ENCODE data around the gene CSH1.
"Not testable (repeated sequence)": the region's sequence is repeated elsewhere in the genome, so short reads cannot be mapped to it uniquely, and the experiment has no call there.

CSH1 gene

DNA sequence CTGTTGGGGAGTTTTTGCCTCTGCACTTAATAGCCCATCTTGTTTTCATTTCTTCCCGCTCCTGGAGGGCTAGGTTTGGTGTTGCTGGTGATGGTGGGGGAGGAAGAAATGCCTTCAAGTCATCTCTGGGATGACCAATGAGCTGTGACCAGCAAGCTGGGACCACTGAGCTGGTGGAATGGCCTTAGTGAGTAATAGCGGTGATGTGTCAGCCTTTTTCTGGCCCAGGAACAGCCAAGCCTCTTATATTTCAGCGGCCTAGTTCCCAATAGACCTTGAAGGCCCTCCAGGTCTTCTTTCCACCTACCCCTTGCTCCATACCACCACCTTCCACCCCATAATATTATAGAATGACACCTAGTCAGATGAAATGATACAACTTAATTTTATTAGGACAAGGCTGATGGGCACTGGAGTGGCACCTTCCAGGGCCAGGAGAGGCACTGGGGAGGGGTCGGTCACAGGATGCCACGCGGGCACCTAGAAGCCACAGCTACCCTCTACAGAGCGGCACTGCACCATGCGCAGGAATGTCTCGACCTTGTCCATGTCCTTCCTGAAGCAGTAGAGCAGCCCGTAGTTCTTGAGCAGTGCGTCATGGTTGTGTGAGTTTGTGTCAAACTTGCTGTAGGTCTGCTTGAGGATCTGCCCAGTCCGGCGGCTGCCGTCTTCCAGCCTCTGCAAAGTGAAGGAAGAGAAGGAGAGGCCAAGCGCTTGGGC lies 24.6 kb downstream of the CSH1 start:
- DNase-seq (ENCODE audit: extremely low read depth in 1 of 2, low read depth in 1 of 2): not testable (repeated sequence)

DNA sequence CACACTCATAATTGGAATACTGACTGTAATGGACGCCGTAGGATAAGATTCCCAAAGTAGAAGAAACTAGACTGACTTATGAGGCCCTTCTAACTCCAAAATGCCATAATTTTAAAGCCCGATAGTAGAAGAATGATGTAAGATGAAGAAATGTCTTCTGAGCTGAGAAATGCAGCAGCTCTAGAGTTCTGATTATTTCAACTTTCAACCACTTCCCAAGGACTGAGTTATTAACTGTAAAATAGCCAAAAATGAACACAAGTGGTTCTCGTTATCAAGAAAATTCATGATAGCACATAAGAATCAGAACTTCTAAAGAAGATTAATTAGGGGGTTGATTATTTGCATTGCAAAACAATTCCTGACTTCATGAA lies 26.1 kb downstream of the CSH1 start:
- not testable (repeated sequence) for DNase-seq (ENCODE audit: extremely low read depth in 1 of 2, low read depth in 1 of 2)

DNA sequence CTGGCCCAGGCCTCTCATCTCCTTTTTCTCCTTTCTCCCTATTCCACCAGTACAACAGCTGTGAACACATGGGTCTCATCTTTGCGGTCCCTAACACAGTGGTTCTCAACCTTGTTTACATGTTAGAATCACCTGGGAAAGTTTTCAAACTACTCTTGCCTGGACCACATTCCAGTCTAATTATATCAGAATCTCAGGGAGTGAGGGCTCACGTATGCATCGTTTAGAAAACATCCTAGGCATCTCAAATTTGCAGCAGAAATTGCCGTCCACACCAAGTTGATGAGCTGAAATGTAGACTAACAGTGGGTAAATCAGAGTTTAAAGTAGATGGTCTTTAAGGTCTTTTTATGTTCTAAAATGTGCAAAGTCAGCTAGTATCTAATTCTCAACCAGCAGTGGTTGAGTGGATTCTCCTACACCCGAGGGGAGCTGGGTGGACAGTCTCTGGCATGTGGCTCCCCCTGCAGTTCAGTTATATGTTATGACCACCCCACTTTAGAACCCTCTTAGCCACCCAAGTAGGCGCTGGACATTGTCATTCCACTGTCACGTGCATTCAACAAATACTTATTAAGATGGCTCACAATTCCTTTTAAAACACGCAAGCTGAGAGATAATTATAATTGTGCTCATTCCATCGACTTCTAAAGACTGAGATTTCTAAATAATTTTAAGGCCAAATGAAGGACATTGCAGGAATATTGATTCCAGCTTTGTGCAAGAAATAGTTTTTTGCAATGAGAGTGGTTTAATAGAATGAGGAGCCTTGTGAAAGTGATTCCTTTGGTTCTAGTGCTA lies 26.7 kb downstream of the CSH1 start:
- DNase-seq (ENCODE audit: extremely low read depth in 1 of 2, low read depth in 1 of 2): not testable (repeated sequence)

DNA sequence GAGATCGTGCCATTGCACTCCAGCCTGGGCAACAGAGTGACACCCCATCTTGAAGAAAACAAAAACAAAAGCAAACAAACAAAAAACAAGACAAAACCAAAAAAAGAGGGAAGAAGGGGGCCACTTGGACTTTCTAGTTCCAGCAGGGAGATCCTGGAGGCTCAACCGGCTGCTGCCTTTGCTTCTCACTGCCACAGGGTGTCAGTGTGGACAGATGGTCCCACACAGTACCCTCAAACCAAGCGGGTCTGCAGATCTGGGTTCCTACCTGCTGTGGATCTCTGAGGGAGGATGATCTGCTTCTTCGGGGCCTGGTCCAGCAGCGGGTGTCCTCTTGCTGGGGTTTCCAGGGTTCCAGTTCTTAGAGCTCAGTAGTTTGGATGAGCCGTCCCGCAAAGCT lies 29.7 kb downstream of the CSH1 start:
- DNase-seq (ENCODE audit: extremely low read depth in 1 of 2, low read depth in 1 of 2): not testable (repeated sequence)

DNA sequence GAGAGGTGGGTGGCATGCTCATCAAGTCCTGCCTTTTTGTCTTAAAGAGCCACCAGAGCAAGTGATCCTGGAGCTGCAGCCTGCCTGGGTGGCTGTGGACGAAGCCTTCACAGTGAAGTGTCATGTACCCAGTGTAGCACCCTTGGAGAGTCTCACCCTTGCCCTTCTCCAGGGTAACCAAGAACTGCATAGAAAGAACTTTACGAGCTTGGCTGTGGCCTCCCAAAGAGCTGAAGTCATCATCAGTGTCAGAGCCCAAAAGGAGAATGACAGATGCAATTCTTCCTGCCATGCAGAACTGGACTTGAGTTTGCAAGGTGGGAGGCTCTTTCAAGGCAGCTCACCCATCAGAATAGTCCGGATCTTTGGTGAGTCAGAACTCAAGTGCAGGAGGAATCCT lies 37.1 kb downstream of the CSH1 start:
- no peak for DNase-seq (ENCODE audit: extremely low read depth in 1 of 2, low read depth in 1 of 2)

DNA sequence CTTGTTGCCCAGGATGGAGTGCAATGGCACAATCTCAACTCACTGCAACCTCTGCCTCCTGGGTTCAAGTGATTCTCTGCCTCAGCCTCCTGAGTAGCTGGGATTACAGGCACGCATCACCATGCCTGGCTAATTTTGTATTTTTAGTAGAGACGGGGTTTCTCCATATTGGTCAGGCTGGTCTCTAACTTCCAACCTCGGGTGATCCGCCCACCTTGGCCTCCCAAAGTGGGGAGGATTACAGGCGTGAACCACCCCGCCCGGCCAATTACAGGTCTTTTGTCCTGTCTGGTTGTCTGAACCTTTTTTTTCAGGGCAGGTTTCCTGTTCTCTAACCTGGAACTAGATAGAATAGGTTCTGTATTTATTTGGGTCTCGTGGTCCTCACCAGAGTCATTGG lies 39.9 kb downstream of the CSH1 start:
- DNase-seq (ENCODE audit: extremely low read depth in 1 of 2, low read depth in 1 of 2): not testable (repeated sequence)

DNA sequence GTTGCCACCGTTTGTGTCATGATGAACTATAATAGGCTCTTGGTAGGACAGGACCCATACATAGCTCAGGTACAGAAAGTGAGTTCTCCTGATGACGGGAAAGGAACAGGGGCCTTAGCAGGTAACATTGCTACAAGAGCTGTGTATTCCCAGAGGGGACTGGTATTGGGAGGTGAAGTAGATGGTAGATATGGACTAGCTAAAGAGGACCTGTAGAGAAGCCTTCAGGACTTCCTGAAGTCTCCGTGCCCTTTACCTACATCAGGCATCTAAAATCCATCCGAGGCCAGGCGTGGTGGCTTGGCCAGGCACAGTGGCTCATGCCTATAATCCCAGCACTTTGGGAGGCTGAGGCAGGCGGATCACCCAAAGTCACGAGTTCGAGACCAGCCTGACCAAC lies 41.2 kb downstream of the CSH1 start:
- DNase-seq (ENCODE audit: extremely low read depth in 1 of 2, low read depth in 1 of 2): no peak

DNA sequence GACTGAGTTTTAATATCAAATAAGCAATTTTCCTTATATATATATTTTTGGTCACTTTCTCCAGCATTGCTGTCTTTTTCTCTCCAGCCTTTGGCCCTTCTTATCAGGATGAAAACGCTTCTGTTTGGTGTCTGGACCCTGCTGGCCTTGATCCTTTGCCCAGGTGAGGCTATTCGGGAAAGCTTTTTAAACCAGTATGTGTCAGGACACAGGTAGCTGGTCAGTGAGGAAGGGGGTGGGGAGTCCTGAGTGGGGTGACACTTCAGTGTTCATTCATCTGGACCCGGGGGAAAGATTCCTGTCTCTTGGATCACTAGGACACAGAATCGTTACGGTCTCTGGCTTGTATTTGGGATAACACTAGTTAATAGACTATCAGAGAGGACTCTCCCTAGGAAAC lies 41.7 kb downstream of the CSH1 start:
- no peak for DNase-seq (ENCODE audit: extremely low read depth in 1 of 2, low read depth in 1 of 2)

DNA sequence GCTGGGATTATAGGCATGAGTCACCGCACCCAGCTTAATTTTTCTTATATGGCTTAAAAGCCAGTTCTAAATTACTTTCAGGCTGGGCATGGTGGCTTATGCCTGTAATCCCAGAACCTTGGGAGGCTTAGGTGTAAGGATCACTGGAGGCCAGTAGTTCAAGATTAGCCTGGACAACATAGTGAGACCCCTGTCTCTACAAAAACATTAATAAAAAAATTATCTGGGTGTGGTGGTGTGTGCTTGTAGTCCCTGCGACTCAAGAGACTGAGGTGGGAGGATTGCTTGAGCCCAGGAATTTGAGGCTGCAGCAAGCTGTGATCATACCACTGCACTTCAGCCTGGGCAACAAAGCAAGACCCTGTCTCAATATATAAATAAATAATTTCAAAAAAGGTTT lies 43.1 kb downstream of the CSH1 start:
- DNase-seq (ENCODE audit: extremely low read depth in 1 of 2, low read depth in 1 of 2): no peak

DNA sequence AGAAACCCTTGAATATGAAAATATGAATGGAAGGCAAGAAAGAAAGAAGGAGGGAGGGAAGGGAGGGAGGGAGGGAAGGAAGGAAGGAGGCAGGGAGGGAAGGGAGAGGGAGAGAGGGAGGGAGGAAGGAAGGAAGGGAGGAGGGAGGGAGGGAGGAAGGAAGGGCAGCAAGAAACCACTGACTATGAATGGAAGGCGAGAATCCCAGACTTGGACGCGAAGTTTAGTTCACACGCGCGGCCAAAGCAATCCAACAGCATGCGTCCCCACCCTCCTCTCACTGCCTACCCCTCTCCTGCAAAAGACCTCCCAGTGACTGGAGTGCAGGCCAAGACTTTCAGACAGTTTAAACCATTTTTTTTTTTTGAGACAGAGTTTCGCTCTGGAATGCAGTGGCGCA lies 46.0 kb downstream of the CSH1 start:
- DNase-seq (ENCODE audit: extremely low read depth in 1 of 2, low read depth in 1 of 2): no peak

DNA sequence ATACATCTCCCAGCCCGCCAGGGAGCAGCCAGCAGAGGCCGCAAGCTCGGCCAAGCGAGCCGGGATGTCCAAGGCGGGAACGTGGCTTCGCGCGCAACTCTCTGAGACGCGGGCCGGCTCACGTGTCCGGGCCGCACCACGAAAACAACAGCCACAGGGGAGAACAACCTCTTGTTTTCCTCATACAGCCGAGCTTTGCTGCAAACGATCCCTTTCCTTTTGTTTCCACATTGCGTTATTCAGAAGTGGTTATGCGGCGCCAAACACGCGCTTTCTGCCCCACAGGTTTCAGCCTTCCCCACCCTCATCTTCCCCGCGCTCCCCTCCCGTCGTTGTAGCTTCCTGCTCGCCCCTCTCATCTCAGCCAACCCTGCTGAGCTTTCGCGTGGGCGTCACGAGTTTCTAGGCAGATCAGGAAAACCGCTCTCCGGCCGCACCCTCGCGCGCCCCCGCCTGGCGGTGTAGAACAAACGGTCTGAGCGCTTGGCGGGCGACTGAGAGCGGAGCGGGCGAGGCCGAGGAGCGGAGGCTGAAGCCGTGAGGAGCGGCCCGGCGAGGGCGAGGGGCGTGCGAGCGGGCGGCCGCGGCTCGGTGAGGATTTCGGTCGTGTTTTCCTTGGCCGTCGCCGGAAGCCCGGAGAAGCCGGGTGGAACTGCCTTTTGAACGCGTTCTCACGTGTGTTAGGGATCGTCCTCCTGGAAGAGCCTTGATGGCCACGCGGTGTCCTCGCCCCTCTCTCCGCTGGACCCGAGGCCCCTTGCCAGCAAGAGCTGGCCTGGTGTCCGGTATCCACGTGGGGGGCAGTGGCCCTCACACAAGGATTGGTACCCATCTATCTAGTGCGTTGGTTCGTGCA lies 47.3 kb downstream of the CSH1 start:
- peak; percentile 89 to 95 for DNase-seq (ENCODE audit: extremely low read depth in 1 of 2, low read depth in 1 of 2)

DNA sequence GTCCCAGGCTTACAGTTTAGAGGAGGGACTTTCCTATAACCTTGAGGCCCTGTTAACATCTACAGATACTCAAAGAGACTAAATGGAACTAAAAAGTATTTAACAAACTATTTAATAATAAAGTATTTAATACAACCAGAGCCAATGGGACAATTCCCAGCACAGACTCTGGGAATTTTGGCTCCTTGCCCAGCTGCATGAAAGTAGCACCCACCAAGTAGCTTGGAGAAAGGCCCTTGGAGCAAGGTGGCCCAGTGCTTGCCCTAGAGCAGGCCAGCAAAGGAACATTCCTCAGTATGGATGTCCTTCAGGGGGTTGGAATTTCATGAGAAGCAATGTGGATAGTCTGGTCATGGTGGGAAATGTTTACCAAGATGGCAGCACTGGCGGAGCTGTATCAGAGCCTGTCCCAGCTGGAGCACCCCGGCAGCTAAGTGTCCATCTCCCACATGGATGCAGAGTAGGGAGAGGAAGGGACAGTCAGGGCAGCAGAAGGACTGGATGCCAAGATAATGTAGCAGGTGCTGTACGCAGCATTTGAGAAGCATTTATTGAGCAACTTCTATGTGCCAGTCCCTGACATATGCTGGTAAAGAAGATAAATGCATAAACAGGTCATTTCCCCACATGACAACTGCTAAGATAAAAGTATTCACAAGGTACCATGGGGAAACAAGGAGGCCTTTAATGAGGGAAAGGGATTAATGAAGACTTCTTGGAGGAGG lies 48.7 kb downstream of the CSH1 start:
- no peak for DNase-seq (ENCODE audit: extremely low read depth in 1 of 2, low read depth in 1 of 2)

DNA sequence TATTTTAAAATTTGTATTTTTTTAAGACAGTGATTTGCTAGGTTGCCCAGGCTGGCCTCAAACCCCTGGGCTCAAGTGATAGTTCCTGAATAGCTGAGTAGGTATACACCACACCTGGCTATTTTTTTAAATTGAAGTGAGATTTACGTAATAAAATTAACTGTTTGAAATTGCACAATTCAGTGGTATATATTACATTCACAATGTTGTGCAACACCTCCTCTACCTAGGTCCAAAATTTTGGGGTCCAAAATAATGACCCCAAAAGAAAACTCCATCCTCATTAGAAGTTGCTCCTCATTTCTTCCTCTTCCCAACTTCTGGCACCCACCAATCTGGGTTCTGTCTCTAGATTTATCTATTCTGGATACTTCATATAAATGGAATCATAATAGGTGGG lies 50.9 kb downstream of the CSH1 start:
- DNase-seq (ENCODE audit: extremely low read depth in 1 of 2, low read depth in 1 of 2): no peak

Measured in stimulated activated CD8-positive, alpha-beta memory T cell treated with anti-CD3 and anti-CD28 coated beads, Interleukin-7, amount 100 ng/mL, for 48 hours (primary cell).